T-helper 2 cell treated with Interferon-gamma antibody and Interleukin-4, amounts not matched to agents 100 ng/mL and 5 ng/mL, for 36 hours (primary cell): ENCODE measurements around the gene CSMD2. TPM values are rescaled to one million over a fixed set of nuclear protein-coding genes. Genes with fewer than 3 reads are reported as not detected.
"Not testable (repeated sequence)": the region's sequence is repeated elsewhere in the genome, so short reads cannot be mapped to it uniquely, and the experiment has no call there.

ENCODE experiments used
- intact Hi-C: fragments of 100-400 bp; cut with micrococcal nuclease; formaldehyde crosslinking; loops from one replicate; pipeline ENCODE4 v1.15.1; 2023
- total RNA-seq: library from RNA; stranded (reverse); gene quantifications from 2 replicates; pipeline ENCODE4 v1.2.3, GENCODE V29; 2022

The CSMD2 gene
- total RNA-seq, 1 donor from 2014 or later = not detected

DNA sequence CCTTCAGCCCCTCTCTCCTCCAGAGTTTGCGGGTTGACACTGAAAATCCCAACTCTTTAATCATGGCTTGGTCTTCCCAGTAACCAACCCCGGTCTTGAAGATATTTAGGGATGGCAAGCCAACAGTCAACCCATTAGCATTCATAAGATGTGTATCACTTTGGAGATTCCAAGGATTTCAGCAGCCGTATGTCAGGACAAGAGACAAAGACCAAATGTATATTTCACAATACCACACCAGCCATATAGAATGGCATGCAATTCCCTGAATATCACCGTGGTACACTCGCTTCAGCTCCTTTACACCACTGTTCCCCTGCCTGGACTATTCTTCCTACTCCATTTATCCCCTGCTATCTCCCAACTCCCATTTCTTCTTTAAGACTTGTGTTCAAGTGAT is 109.2 kb downstream of the CSMD2 start:
- intact Hi-C loops = no loop called here

DNA sequence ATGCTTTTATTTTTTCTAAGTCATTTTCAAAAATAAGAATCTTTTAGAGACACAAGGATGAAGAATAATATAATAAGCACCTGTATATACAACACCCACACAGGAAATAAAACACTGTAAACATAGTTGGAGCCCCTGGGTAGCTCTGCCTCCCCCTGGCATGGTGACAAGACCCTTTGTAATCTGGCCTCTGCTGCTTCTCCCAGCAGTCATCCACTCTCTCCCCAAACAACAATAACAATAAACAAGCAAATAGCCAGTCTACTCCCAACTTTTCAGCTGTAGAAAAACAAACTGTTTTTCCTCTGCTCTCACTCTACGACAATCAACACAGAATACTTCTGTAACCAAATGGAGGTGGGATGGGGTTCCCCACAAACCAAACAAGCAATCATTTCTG is 110.1 kb downstream of the CSMD2 start:
- intact Hi-C loops = no loop called here

DNA sequence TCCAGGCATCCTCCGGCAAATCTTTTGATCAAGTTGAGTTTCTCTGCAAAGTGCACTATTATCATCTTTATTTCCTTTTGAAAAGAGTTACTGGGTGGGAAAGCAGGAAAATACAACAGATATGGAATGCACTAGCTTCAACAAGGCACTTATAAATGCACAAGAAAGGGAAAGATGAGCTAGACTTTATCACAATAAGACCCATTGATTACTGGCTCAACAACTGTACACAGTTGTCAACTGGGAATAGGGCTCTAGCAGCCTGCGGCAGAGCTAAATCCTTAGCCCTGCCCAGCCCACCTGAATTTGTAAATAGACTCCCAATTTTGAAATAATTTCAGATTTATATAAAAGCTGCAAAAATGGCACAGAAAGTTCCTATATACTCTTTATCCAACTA is 111.4 kb downstream of the CSMD2 start:
- intact Hi-C loops = no loop called here

DNA sequence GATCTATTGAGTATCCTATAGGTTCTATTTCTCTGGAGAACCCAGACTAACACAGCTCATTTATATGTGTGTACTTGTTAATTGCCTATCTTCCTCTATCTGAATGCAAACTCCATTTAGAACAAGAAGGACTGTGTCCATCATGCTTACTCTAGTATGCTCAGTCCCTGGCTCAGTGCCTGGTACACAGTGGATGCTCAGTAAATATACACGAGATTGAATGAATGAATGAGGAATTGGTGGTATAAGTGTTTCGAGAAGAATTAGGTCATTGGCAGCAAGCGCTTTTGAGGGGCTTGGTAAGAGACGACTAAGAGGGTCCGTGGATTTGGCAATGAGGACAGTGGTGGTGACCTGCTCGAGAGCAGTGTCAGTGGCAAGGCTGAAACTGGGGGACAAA is 112.5 kb downstream of the CSMD2 start:
- intact Hi-C loops = no loop called here

DNA sequence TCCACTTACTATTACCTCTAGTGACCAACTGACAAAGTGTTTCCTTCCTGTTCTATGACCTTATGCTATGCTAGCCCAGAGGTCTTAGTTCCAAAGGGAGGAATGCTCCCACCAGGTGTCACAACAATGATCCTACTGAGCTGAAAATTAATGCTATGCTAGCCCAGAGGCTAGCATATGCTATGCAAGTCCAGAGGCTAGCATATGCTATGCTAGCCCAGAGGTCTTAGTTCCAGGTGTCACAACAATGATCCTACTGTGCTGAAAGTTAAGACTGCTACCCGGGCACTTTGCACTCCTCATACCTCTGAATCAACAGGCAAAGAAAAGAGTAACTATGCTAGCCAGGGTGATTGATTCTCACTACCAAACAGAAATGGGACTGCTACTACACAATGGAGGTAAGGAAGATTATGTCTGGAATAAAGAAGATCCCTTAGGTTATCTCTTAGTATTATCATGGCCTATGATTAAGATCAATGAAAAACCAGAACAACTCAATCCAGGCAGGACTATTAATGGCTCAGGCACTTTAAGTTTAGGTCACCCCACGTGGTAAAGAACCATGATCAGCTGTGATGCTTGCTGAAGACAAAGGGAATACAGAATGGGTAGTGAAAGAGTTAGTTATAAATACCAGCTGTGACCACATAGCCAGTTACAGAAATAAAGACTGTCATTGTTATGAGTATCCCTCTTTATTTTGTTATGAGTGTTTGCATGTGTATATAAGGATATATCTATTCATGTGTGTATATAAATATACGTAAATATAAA is 114.1 kb downstream of the CSMD2 start:
- intact Hi-C loops = no loop called here

DNA sequence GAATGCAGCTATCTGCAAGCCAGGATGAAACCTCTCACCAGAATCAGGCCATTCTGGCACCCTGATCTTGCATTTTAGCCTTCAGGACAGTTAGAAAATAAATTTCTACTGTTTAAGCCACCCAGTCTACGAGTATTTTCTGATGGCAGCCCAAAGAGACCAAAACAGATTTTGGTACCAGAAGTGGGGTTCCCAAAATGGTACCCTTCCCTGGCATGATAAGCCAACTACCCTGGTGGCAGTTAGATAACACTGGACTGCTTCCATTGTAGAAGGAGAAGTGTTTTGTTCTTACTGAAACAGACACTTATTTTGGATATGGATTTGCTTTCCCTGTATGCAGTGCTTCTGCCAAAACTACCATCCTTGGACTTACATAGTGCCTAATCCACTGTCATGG is 115.0 kb downstream of the CSMD2 start:
- intact Hi-C loops = no loop called here

DNA sequence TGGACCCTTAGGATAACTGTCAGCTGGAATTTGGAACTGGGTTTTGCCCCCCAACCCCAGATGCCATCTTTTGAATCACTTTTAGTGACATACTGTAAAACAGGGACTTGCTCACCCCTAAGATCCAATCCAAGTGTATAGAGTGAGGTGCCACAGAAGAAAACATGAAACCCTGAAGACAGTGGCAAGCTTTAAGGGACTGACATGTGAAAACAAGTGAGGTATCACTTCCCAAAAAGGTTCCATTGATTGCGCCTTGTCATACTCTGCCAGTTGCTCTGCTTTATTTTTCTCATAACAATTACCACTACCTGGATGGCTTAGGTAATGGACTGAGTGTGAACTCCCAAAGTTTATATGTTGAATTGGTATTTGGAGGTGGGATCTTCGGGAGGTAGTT is 115.6 kb downstream of the CSMD2 start:
- intact Hi-C loops = no loop called here

DNA sequence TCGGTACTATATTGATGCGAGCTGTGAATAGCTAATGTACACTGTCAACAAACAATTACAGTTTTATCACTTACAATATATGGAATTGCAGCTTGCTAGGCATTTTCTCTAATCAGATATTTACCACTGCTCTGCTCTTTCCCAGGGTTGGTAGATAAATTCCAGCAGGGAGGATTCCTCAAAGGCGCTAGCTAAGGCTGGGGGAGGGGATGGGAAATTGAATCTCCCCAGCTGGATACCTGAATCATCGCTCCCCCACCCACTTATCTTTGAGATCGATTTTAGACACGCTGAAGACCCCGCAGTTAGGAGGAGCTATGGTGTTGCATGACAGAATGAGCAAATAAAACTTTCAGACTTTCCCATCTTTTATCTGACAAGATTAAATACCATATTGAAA is 127.2 kb downstream of the CSMD2 start:
- intact Hi-C loops = no loop called here

DNA sequence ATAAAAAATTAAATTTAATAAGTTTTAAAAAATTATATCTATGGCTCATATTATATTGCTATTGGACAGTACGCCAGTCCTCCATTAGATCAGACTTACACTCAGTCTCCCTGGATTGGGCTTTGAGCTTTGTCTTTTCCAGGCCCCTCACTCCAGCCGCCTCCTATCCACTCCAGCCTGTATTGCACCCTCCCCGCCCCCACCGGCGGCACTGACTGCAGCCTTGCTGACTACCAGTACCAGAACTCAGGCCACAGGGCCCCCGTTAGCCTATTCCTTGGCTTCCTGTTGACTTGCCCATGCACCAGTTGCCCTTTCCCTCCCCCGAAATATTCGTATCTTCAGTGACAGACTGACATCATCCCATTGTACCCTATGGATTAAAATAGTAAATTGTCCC is 127.9 kb downstream of the CSMD2 start:
- intact Hi-C loops = no loop called here

DNA sequence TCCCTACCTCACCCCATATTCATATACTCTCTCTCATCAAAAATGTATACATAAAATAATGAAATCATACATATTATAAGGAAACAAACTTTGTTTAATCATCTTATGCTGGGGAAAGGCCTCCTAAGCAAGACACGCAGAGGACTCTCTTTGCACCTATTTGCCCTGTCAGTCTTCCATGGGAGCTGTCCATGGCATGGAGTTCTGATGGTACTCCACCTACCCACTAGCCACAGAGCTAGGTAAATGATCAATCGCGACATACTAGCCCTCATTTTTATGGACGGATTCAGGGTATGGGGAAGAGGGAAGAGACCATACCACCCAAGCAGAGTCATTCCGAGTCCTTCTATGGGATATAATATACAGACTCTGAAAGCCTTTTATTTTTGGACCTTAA is 131.0 kb downstream of the CSMD2 start:
- intact Hi-C loops = no loop called here

DNA sequence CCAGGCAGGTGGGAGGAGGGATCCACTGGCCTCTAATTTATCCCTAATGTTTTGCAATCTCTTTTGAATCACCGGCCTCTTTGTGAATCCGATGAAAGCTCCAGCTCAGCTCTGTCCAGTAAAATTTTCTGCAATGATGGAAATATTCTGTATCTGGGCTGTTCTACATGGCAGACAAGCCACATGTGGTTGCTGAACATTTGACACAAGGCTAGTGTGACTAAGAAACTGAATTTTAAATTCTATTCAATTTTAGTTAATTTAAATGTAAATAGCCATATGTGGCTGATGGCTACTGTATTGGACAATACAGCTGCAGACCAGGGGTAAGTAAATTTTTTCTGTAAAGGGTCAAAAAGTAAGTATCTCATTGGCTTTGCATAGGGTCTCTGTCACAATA is 135.1 kb downstream of the CSMD2 start:
- intact Hi-C loops = no loop called here

DNA sequence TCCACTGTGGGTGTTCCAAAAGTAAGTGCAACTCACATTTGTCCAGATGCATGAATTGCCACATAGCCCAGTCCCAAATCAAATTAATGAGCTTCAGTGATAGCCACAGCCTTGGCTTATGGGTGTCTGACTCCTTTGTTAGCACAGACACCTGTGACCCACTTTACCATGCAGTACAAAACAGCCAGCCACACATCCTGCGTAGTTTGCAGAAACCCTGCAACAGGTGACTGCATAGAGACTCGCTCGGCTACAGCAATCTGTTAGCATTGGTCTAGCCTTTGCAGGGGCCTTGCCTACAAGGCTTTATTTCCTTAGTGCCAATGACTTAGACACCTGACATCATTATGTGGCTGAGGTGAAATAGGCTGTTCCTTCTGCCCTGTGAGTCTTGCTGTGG is 135.5 kb downstream of the CSMD2 start:
- intact Hi-C loops = no loop called here

DNA sequence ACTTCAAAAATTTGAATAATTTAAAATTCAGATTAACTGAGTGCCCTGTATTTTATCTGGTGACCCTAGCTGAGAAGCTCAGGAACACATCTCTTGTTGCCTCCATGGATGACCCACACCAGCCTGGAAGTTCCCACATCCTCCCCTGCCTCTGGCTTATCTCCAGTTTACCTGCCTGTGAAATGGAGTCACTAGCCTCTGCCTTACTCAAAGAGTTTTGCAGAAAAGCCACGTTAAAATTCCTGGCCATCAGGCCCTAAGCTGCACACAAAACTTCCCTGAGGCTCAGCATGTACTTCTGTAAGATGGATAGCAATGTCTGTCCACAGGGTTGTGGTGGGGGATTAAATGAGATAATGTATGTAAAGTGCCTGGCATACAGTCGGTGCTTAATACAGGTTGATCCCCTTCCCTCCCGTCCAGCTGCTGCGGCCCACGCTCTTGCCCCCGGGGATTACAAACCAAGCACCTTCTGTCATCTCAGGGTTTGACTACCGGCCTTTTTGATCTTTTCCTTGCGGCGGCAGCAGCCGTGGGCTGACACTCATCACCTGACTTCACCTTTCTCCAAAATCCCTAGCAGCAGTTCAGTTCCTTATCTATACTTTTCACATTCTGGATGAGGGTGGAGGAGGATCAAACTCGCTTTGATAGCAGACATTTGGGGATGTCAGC is 136.5 kb downstream of the CSMD2 start:
- intact Hi-C loops = no loop called here

DNA sequence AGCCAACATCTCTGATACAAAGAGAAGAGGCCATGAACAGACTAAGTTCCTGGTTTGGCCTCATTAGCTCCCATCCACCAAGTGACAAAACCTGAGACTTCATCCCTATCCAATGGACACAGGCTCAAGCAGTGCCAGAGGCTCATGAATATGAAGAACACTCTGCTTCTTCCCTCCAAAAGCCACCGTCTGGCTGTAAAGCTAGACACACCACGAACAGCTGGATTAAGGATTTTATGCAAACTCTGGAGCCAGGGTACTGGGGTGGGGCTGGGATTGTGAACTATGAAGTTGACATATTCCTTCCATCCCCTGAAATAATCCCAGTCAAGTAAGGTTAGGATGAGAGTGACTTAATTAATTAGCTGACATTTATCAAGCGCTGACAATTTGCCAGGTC is 139.4 kb downstream of the CSMD2 start:
- intact Hi-C loops = no loop called here

DNA sequence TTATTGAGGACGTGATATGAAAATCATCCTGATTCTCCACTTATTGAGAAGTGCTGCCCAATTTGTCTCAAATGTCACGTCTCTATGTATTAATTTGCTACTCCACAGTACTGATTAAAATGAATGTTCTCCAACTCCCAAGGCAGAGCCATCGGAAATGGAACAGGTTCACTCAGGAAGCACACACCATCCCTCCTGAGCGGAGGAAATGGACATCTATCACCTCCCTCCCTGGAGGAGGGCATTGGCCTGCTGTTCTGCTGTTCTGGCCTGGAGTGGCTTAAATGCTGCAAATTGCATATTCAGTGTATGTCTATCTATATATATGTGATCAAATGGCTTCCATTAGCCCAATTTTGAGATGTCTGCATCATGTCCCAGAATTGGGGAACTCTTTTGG is 140.5 kb downstream of the CSMD2 start:
- intact Hi-C loops = no loop called here

DNA sequence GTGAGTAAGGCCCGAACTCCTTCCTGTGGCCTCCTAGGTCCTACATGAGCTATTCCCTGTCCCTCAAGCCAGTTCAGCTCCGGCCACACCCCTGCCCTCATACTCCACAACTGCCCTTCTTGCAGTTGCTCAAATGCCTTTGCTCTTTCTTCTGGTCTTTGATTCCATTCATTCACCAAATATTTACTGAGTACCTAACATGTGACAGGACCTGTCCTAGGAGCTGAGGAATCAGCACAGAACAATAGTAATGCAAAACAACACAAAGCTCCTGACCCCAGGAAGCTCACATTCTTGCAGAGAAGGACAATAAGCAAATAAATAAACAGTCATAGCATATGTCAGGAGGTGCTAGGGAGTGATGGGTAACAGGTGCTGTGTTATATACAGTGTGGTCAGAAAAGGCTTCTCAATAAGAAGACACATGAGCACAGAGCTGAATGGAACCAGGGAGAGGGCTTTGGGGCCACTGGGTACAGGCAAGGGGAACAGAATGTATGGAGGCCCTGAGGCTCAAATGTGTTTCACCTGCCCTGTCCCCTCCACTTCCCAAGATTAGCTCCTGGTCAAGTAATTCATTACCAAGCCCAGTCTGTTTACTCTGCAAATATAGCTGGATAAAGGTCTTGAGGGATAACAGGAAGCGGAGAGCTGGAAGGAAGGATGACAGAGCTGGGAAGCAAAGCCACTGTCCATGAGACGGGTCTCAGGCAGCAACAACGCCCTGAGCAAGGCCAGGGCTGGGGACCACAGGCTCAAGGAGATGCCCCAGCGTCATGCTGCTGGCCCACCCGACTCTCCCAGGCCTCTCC is 145.1 kb downstream of the CSMD2 start:
- intact Hi-C loops = no loop called here

DNA sequence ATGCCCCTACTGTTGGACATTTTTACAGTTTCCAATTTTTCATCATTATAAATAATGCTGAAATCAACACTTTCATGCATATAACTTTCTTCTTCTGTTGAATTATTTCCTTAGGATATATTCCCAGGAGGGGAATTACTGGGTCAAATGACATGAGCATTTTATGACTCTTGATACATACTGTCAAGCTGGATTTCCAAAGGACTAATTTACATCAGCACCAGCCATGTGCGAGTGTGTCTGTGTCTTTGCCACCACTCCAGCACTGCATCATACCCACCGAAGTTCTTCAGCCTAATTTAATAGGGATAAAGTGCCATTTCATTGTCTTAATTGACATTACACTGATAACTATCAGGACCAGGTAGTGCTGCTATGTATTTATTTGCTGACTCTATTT is 146.7 kb downstream of the CSMD2 start:
- intact Hi-C loops = no loop called here

DNA sequence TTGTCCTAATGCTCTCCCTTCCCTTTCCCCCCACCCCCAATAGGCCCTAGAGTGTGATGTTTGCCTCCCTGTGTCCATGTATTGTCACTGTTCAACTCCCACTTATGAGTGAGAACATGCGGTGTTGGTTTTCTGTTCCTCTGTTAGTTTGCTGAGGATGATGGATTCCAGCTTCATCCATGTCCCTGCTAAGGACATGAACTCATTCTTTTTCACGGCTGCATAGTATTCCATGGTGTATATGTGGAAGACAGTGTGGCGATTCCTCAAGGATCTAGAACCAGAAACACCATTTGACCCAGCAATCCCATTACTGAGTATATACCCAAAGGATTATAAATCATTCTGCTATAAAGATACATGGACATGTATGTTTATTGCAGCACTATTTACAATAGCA is 148.7 kb downstream of the CSMD2 start:
- intact Hi-C loops = not testable (repeated sequence)

DNA sequence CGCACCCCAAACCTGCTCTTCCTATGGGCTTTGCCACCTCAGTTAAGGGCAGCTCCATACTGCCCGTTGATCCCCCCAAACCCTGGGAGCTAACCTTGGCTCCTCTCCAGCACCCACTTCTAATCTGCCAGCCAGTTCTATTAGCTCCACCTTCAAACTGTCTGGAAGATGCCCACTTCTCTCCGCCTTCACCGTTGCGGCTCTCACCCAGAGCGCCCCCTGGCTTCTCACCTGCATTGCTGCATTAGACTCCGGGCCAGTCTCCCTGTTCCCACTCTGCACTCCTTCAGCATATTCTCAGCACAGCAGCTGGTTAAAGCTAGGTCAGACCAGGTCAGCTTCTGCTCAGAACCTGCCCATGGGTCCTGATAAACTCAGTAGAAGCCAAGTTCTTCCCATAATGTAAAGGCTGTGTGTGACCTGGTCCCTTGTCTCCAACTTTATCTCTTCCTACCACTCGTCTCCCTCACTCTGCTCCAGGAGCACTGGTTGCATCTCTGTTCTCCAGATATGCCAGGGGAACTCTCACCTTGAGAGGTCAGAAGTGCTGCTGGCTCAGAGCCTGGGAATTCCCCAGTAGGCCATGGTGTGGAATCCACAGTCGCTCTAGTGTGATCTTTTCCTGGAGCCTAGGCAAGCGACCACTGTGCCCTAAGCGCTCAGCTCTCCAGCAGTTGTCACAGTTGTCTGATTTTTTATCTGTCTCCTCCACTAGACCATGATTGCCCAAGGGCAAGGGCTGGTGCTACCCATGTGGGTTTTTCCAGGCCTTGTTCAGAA is 150.9 kb downstream of the CSMD2 start:
- intact Hi-C loops = no loop called here

DNA sequence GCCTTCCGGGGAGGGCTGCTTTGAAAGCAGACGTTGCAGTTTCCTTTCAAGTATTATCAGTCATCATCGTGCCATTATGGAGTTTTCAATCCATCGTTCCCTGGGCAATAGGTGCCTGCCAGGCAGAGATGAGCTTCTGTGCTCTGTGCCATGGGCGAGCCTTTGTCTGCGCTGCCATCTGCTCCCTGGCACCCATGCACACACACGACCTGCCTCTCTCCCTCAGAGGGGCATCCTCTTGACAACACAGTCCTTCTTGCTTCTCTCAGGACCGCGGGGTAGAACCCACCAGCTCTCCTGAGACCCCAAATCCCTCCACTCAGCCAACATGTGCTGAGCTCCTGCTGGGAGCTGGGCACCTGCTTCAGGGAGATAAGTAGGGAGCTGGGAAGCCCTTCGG is 151.9 kb downstream of the CSMD2 start:
- intact Hi-C loops = no loop called here

DNA sequence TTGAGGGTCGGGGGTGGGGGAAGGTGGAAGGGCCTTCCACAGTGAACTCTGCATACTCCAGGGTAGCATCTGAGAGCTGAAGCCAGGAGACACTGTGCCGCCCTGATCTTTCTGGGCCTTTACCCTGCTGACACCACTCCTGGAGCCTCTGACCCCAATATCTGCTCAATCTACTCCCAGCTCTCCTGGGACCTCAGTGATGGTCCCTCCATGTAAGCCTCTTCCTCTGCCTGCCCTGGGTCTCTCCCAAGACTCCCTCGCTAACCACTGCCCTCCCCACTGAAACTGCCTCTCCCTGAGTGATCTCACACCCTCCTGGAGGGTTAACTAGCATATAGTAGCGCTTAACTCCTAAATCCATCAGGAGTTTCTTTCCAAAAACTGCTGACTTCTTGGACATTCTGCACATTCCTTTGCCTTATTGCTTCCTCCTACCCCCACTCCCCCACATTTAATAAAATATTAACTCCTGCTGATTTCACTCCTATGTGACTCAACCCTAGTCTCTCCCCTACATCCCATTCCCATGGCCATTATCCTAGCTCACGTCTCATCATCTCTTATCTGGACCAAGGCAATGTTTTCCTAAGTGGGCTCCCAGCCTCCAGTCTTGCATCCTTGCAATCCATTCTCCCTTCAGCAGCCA is 155.6 kb downstream of the CSMD2 start:
- intact Hi-C loops = no loop called here
